ENCODE results near the gene GTF3C2.
A peak's percentile ranks its signal among the peaks of the same experiment; 100 is the strongest.

The GTF3C2 gene

GRCh38 chr2:27298391-27299080 lies 58.0 kb downstream of the GTF3C2 start:
- no peak for TF ChIP-seq CTCF (IDR thresholded peaks at IDR 0.05; ENCODE audit: insufficient read depth, low read length)
- no peak for TF ChIP-seq SPI1 (IDR thresholded peaks at IDR 0.05; ENCODE audit: borderline replicate concordance, low read depth)
- no peak for TF ChIP-seq POLR2AphosphoS5 (IDR thresholded peaks at IDR 0.05; ENCODE audit: low read depth)
- no peak for TF ChIP-seq GABPA (IDR thresholded peaks at IDR 0.05; ENCODE audit: low read depth)
- no peak for TF ChIP-seq REST (IDR thresholded peaks at IDR 0.05; ENCODE audit: insufficient replicate concordance, low read depth)
- Histone ChIP-seq H3K4me3 (replicated peaks; ENCODE audit: insufficient read depth, low read length) (no peak overlapping the region), H3K27ac (replicated peaks) (no peak overlapping the region), H3K27me3 (ENCODE audit: insufficient read depth, poor library complexity, severe bottlenecking) (no peaks in the 10 kb centered on the region)
- no peak for DNase-seq (ENCODE audit: low read depth in 1 of 2, low spot score in 1 of 2)

GRCh38 chr2:27297195-27297594 lies 59.4 kb downstream of the GTF3C2 start:
- TF ChIP-seq GABPA (IDR thresholded peaks at IDR 0.05; ENCODE audit: low read depth) (no peak), CTCF (IDR thresholded peaks at IDR 0.05; ENCODE audit: insufficient read depth, low read length) (no peak), POLR2AphosphoS5 (IDR thresholded peaks at IDR 0.05; ENCODE audit: low read depth) (no peak), REST (IDR thresholded peaks at IDR 0.05; ENCODE audit: insufficient replicate concordance, low read depth) (no peak), SPI1 (IDR thresholded peaks at IDR 0.05; ENCODE audit: borderline replicate concordance, low read depth) (no peak)
- H3K27ac ChIP-seq (replicated peaks), result no peak overlapping the region

GRCh38 chr2:27296481-27296880 lies 60.1 kb downstream of the GTF3C2 start:
- H3K4me3 ChIP-seq (replicated peaks; ENCODE audit: insufficient read depth, low read length), result no peak overlapping the region

More at GRCh38 chr2:27297195-27297594, 59.4 kb downstream of the GTF3C2 start:
- no peak for DNase-seq (ENCODE audit: low read depth in 1 of 2, low spot score in 1 of 2)
- Histone ChIP-seq H3K27me3 (ENCODE audit: insufficient read depth, poor library complexity, severe bottlenecking) (no peaks in the 10 kb centered on the region), H3K4me3 (replicated peaks; ENCODE audit: insufficient read depth, low read length) (no peak overlapping the region)

More at GRCh38 chr2:27296481-27296880, 60.1 kb downstream of the GTF3C2 start:
- TF ChIP-seq POLR2AphosphoS5 (IDR thresholded peaks at IDR 0.05; ENCODE audit: low read depth) (no peak), GABPA (IDR thresholded peaks at IDR 0.05; ENCODE audit: low read depth) (no peak), CTCF (IDR thresholded peaks at IDR 0.05; ENCODE audit: insufficient read depth, low read length) (no peak), REST (IDR thresholded peaks at IDR 0.05; ENCODE audit: insufficient replicate concordance, low read depth) (no peak), SPI1 (IDR thresholded peaks at IDR 0.05; ENCODE audit: borderline replicate concordance, low read depth) (no peak)
- no peaks in the 10 kb centered on the region for H3K27me3 ChIP-seq (ENCODE audit: insufficient read depth, poor library complexity, severe bottlenecking)
- peak in 1 of 2 experiments; percentile 53 for DNase-seq (ENCODE audit: low read depth in 1 of 2, low spot score in 1 of 2)
- H3K27ac ChIP-seq (replicated peaks), result no peak overlapping the region
